Measurements from ENCODE around the gene SNTA1. TPM values are rescaled to one million over a fixed set of nuclear protein-coding genes. Genes with fewer than 3 reads are reported as not detected.
A peak's percentile ranks its signal among the peaks of the same experiment; 100 is the strongest.

SNTA1 gene
- total RNA-seq, 4 donors from 2014 or later, result 12.3 to 27.6 (median 20.6) TPM

DNA sequence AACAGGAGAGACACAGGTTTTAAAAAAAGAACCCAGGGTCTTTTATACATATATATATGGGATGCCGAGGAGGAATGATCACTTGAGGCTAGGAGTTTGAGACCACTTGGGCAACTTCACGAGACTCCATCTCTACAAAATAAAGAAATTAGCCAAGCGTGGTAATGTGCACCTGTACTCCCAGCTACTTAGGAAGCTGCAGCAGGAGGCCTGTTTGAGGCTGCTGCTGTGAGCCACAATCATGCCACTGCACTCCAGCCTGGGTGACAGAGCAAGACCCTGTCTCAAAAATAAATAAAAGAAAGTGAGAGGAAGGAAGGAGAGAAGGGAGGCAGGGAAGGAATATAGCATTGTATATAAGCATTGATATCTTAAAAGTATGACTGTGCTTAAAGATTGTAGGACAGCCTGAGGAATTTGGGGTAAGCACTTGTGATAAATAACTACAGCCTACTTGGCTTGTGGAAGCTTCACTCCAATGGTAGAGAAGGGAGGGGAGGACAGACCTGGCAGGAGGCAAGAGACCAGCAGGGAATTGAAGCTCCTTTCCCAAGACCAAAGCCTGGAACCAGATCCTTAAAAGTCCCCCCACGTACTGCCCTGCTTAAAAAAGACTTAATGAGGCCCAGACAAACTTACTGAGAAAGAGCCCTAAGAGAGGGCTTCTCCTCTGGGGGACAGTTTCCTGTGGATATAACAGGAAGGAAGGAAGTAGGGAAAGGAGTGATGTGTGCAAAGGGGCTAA, 2.5 kb upstream of the SNTA1 start:
- H3K9me3 ChIP-seq, result no peaks in the 10 kb centered on the region
- no peaks in the 10 kb centered on the region for H3K4me1 ChIP-seq
- intact Hi-C loops (cut with DNase I; ENCODE audit: low total_unique reads), result no loop called here
- TF ChIP-seq POLR2A (IDR thresholded peaks at IDR 0.05) (no peak), CTCF (IDR thresholded peaks at IDR 0.05) (no peak)
- no peaks in the 10 kb centered on the region for H3K27me3 ChIP-seq
- no peak overlapping the region for H3K27ac ChIP-seq
- H3K4me3 ChIP-seq, result no peak overlapping the region
- no peaks in the 10 kb centered on the region for H3K36me3 ChIP-seq
- no peak for DNase-seq

DNA sequence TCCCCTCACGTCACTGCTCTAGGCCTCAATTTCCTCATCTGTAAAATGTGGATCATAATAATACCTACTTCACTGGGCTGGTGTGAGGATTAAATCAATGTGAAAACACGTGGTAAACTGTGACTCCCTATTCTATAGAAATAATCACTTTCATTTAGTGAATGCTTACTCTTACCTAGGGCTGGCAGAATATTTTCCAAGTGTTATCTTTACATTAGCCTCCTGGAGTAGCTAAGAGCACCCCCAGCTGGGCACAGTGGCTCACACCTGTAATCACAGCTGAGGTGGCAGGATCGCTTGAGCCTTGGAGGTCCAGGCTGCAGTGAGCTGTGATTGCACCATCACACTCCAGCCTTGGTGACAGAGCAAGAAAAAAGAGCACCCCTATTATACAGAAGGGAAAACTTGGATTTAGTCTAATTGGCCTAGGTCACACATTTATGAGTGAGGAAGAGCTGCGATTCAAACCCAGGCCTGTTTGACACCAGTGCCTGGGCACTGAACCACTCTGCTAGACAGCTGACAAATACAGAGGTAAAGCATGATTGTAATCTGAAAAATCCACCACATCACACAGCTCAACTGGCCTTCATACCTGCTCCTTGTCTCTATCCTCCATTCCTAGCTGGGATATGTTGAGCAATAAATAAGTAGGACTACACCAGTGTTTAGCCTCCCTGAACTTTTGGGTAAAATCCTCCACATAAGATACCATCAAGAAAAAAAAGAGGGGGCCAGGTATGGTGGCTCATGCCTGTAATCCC, 1.4 kb upstream of the SNTA1 start:
- Histone ChIP-seq H3K36me3 (no peaks in the 10 kb centered on the region), H3K4me3 (peak overlapping the region in 1 of 2 donors; percentile 84), H3K27me3 (no peaks in the 10 kb centered on the region), H3K9me3 (no peaks in the 10 kb centered on the region), H3K4me1 (no peaks in the 10 kb centered on the region), H3K27ac (peak overlapping the region; percentile 36 to 89)
- no peak for DNase-seq
- TF ChIP-seq CTCF (IDR thresholded peaks at IDR 0.05), result no peak
- no peak for TF ChIP-seq POLR2A (IDR thresholded peaks at IDR 0.05)
- intact Hi-C loops (cut with DNase I; ENCODE audit: low total_unique reads), result no loop called here

GRCh38 chr20:33443006-33443511, 504 bp downstream of the SNTA1 start:
- peak overlapping the region; percentile 42 to 89 for H3K27ac ChIP-seq
- intact Hi-C loops (cut with DNase I; ENCODE audit: low total_unique reads), result no loop called here
- no peaks in the 10 kb centered on the region for H3K4me1 ChIP-seq
- no peaks in the 10 kb centered on the region for H3K9me3 ChIP-seq
- DNase-seq, result peak; percentile 33 to 41
- H3K27me3 ChIP-seq, result no peaks in the 10 kb centered on the region
- TF ChIP-seq CTCF (IDR thresholded peaks at IDR 0.05) (no peak), POLR2A (IDR thresholded peaks at IDR 0.05) (no peak)
- H3K4me3 ChIP-seq, result peak overlapping the region; percentile 54 to 84
- H3K36me3 ChIP-seq, result no peaks in the 10 kb centered on the region

DNA sequence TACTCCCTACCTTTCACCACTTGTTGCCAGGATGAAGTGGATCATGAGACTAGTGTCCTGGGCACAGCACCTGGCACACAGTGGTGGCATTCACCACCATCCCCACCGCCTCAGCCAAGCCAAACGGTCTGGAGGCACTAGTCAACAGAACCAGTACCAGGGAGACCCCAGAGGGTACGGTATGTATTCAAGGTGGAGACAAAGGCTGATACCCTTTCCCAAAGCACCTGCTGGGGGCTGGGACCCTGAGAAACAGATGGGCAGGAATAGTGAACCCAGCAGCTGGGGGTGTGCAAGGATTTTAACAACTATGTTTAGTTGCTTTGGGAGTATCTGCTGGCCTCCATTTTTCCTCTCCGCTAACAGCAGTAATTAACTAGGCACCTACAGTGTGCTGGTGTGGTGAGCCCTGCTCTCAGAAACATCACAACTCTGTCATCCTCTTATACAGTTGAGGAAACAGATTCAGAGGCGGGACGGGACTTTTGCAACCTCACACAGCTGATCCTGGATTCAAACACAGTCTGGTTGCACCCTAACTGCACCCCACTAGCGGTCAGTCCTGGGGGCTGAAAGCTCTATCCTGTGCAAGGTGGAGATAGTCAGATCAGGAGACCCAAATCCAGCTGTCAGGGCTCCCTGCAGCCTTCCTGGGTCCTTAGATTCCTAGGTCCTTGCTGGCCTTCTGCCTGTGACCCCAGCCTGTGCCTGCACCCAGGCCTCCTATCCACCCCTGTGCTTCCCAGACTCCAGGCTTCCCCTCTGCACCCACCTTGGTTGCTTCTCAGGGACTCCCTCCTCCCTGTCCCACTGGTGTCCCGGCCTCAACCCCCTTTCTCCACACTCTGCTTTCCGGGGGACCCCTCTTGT, 1.2 kb downstream of the SNTA1 start:
- peaks cover 0 to 5% of the 10 kb centered on the region in 2 donors for H3K4me1 ChIP-seq
- no peak for DNase-seq
- H3K27ac ChIP-seq, result peak overlapping the region; percentile 42 to 89
- no peaks in the 10 kb centered on the region for H3K27me3 ChIP-seq
- no peak for TF ChIP-seq CTCF (IDR thresholded peaks at IDR 0.05)
- TF ChIP-seq POLR2A (IDR thresholded peaks at IDR 0.05), result no peak
- intact Hi-C loops (cut with DNase I; ENCODE audit: low total_unique reads), result no loop called here
- peak overlapping the region; percentile 54 to 84 for H3K4me3 ChIP-seq
- no peaks in the 10 kb centered on the region for H3K9me3 ChIP-seq
- no peaks in the 10 kb centered on the region for H3K36me3 ChIP-seq
